HepG2 (cell line): Measurements from ENCODE around the gene TOMM20. TPM values are rescaled to one million over a fixed set of nuclear protein-coding genes. Genes with fewer than 3 reads are reported as not detected.

ENCODE experiments used
- ATF7 ChIP-seq, 2 experiments: fragments of 450-650 bp in 1 of 2; sonication (generic) in 1 of 2; formaldehyde crosslinking in 1 of 2; IDR thresholded peaks; 2 replicates each; pipeline versions ENCODE4 v1.4.0 to v1.6.1; 2016 to 2020; ENCODE audit warnings: antibody characterized with exemption in 1 of 2, mild to moderate bottlenecking in 1 of 2, missing genetic modification reagents in 1 of 2
- FIP1L1 ChIP-seq: fragments of 200-400 bp; formaldehyde crosslinking; IDR thresholded peaks from 2 replicates; pipeline ENCODE4 v1.6.1; 2018; ENCODE audit warnings: low read depth, mild to moderate bottlenecking, low read length, moderate library complexity, borderline replicate concordance; ENCODE audit not compliant: insufficient read depth
- HHEX ChIP-seq: IDR thresholded peaks from 2 replicates; pipeline ENCODE4 v1.6.1; 2016; ENCODE audit warnings: control low read depth
- HMGA1 ChIP-seq: sonication (generic); formaldehyde crosslinking; conservative IDR thresholded peaks from 2 replicates; pipeline ENCODE4 v1.4.0; 2020; ENCODE audit warnings: missing genetic modification reagents
- HOXD1 ChIP-seq: sonication (generic); formaldehyde crosslinking; IDR thresholded peaks from 2 replicates; pipeline ENCODE4 v1.5.0; 2020; ENCODE audit warnings: missing genetic modification reagents
- SETDB1 ChIP-seq: sonication (generic); formaldehyde crosslinking; IDR thresholded peaks from 2 replicates; pipeline ENCODE4 v1.5.1; 2020; ENCODE audit warnings: missing genetic modification reagents, mild to moderate bottlenecking, borderline replicate concordance
- SRF ChIP-seq: IDR thresholded peaks from 2 replicates; pipeline ENCODE4 v1.6.1; 2011; ENCODE audit warnings: mild to moderate bottlenecking, low read depth, low read length, moderate library complexity
- TBX2 ChIP-seq: sonication (generic); formaldehyde crosslinking; IDR thresholded peaks from 2 replicates; pipeline ENCODE4 v1.5.0; 2020; ENCODE audit warnings: missing genetic modification reagents, mild to moderate bottlenecking, borderline replicate concordance
- ZBTB34 ChIP-seq: sonication (generic); formaldehyde crosslinking; IDR thresholded peaks from 2 replicates; pipeline ENCODE4 v1.8.0; 2022; ENCODE audit warnings: mild to moderate bottlenecking, missing genetic modification reagents
- ZC3H13 ChIP-seq: sonication (generic); formaldehyde crosslinking; IDR thresholded peaks from 2 replicates; pipeline ENCODE4 v1.8.1; 2023; ENCODE audit warnings: mild to moderate bottlenecking, missing genetic modification reagents, moderate library complexity
- ZFP36L2 ChIP-seq: sonication (generic); formaldehyde crosslinking; IDR thresholded peaks from 2 replicates; pipeline ENCODE4 v1.4.0; 2020; ENCODE audit warnings: missing genetic modification reagents
- ZFX ChIP-seq: sonication (generic); formaldehyde crosslinking; IDR thresholded peaks from 2 replicates; pipeline ENCODE4 v1.4.0; 2020; ENCODE audit warnings: mild to moderate bottlenecking, low read depth, missing genetic modification reagents, moderate library complexity
- ZMYM4 ChIP-seq: sonication (generic); formaldehyde crosslinking; IDR thresholded peaks from 2 replicates; pipeline ENCODE4 v1.8.1; 2023; ENCODE audit warnings: mild to moderate bottlenecking, missing genetic modification reagents
- ZNF136 ChIP-seq: sonication (generic); formaldehyde crosslinking; IDR thresholded peaks from 2 replicates; pipeline ENCODE4 v1.8.1; 2022; ENCODE audit warnings: low read depth, mild to moderate bottlenecking, moderate library complexity, missing genetic modification reagents
- ZNF180 ChIP-seq: sonication (generic); formaldehyde crosslinking; IDR thresholded peaks from 2 replicates; pipeline ENCODE4 v1.4.0; 2020; ENCODE audit warnings: low read depth, missing genetic modification reagents, borderline replicate concordance
- ZNF296 ChIP-seq: sonication (generic); formaldehyde crosslinking; conservative IDR thresholded peaks from 2 replicates; pipeline ENCODE4 v1.5.0; 2020; ENCODE audit warnings: mild to moderate bottlenecking, missing genetic modification reagents
- ZNF367 ChIP-seq: sonication (generic); formaldehyde crosslinking; IDR thresholded peaks from 2 replicates; pipeline ENCODE4 v1.4.0; 2020; ENCODE audit warnings: missing genetic modification reagents, borderline replicate concordance
- ZNF547 ChIP-seq: sonication (generic); formaldehyde crosslinking; IDR thresholded peaks from 2 replicates; pipeline ENCODE4 v1.5.1; 2020; ENCODE audit warnings: mild to moderate bottlenecking, missing genetic modification reagents
- ZNF614 ChIP-seq: IDR thresholded peaks from 2 replicates; pipeline ENCODE4 v1.6.1; 2018; ENCODE audit warnings: missing biosample characterization, missing genetic modification reagents, inconsistent platforms, borderline replicate concordance
- ZNF724P ChIP-seq: sonication (generic); formaldehyde crosslinking; IDR thresholded peaks from 2 replicates; pipeline ENCODE4 v1.8.0; 2022; ENCODE audit warnings: missing genetic modification reagents, borderline replicate concordance
- ZNF75D ChIP-seq: sonication (generic); formaldehyde crosslinking; IDR thresholded peaks from 2 replicates; pipeline ENCODE4 v1.8.1; 2023; ENCODE audit warnings: missing genetic modification reagents, mild to moderate bottlenecking, borderline replicate concordance
- ZSCAN22 ChIP-seq: sonication (generic); formaldehyde crosslinking; IDR thresholded peaks from 2 replicates; pipeline ENCODE4 v1.4.0; 2020; ENCODE audit warnings: mild to moderate bottlenecking, missing genetic modification reagents
- polyA plus RNA-seq, 8 experiments: library from polyadenylated mRNA; depleted of rRNA in 3 of 8; stranded (reverse) in 7 of 8; unstranded in 1 of 8; fragments of >200 nt; fragmentation: Illumina TruSeq in 4 of 8; extraction: Trizol in 4 of 8; gene quantifications; 2 replicates each; pipeline versions ENCODE4 v1.2.1 to v1.2.3, GENCODE V29; 2011 to 2016; ENCODE audit warnings: low read depth in 4 of 8, missing spikeins in 1 of 8, mixed read lengths in 1 of 8; ENCODE audit not compliant: insufficient read depth in 1 of 8
- total RNA-seq, 5 experiments: library from RNA; depleted of rRNA; stranded (reverse); fragments of >200 nt; fragmentation: Illumina TruSeq; extraction: Trizol; gene quantifications; 2 replicates each; pipeline ENCODE4 v1.2.3, GENCODE V29; 2016; ENCODE audit warnings: low read depth in 1 of 5
- TF ChIP-seq, protein P1 (sequence below): sonication (generic); formaldehyde crosslinking; IDR thresholded peaks from 2 replicates; pipeline ENCODE4 v1.9.0; 2022; ENCODE audit warnings: missing genetic modification reagents, mild to moderate bottlenecking, borderline replicate concordance
- TF ChIP-seq, protein P2 (sequence below): sonication (generic); formaldehyde crosslinking; IDR thresholded peaks from 2 replicates; pipeline ENCODE4 v1.5.0; 2020; ENCODE audit warnings: missing genetic modification reagents, mild to moderate bottlenecking, borderline replicate concordance

Gene TOMM20
- total and polyA plus RNA-seq, 2 of the 13 experiments (the other 11 are each of a cell fraction or from before 2014, with no cell fraction given), result 153 to 376 TPM

DNA sequence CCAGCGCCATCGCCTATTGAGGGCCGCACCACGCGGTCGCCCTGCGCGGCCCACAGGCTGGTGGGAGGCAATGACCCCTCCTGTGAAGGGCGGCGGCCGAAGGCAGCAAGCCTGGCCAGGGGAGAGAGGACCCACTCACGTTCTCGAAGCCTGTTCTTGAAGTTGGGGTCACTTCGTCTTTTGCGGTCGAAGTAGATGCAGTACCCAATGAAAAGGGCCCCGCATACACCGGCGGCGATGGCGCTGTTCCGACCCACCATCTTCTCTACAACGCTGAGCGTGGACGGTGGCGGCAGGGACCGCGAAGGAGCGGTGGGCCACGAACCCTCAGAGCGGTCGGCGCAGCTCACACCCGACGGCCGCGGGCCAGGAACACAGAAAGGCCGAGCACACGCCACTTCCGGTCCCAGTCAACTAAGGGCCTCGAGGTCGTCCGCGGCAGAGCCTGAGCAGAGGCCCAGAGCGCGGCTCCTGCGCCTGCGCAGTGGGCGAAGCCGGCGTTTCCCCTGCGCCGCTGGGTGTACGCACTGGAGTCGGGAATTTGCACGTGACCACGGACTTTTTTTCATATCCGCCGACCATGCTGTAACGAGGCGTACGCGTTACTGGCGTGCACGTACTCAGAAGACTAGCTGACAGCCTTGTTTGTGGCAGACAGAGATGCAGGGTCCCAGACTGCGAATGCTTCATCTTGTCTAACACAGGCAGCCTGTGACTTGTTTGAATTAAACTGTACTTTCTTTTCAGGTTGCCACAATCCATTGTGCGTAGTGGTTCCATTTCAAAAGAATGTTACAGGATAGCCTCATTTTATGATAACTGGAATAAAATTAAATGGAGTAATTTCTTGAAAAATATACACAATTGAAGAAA lies at the start of gene TOMM20 (continued):
- TF ChIP-seq, protein P1, sequence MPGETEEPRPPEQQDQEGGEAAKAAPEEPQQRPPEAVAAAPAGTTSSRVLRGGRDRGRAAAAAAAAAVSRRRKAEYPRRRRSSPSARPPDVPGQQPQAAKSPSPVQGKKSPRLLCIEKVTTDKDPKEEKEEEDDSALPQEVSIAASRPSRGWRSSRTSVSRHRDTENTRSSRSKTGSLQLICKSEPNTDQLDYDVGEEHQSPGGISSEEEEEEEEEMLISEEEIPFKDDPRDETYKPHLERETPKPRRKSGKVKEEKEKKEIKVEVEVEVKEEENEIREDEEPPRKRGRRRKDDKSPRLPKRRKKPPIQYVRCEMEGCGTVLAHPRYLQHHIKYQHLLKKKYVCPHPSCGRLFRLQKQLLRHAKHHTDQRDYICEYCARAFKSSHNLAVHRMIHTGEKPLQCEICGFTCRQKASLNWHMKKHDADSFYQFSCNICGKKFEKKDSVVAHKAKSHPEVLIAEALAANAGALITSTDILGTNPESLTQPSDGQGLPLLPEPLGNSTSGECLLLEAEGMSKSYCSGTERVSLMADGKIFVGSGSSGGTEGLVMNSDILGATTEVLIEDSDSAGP (CRISPR knock-in tag), result peak; percentile 88
- TF ChIP-seq ATF7 (IDR thresholded peaks at IDR 0.05) (no peak), ATF7 (CRISPR knock-in tag; IDR thresholded peaks at IDR 0.05) (no peak), ZNF547 (CRISPR knock-in tag) (peak; percentile 79), ZBTB34 (0 out of 2 replicates have a peak, but pooled peaks have one; percentile 14), ZFX (peak; percentile 98), ZNF296 (CRISPR knock-in tag) (0 out of 2 replicates have a peak, but pooled peaks have one; percentile 47), SETDB1 (no peak), SRF (0 out of 2 replicates have a peak, but pooled peaks have one; percentile 10), ZNF724P (CRISPR knock-in tag) (0 out of 2 replicates have a peak, but pooled peaks have one; percentile 30), ZSCAN22 (no peak), TBX2 (CRISPR knock-in tag) (peak; percentile 95), ZC3H13 (CRISPR knock-in tag) (peak; percentile 81), FIP1L1 (no peak), ZNF75D (CRISPR knock-in tag) (no peak), HOXD1 (CRISPR knock-in tag) (peak; percentile 90), ZNF180 (CRISPR knock-in tag) (0 out of 2 replicates have a peak, but pooled peaks have one; percentile 38), ZNF614 (CRISPR knock-in tag) (peak; percentile 87; the same call in 1 of the 2 replicates), ZNF367 (no peak; the same call in 1 of the 2 replicates), ZMYM4 (CRISPR knock-in tag) (peak; percentile 85), HHEX (no peak), ZFP36L2 (CRISPR knock-in tag) (no peak), HMGA1 (CRISPR knock-in tag) (no peak), ZNF136 (CRISPR knock-in tag) (peak; percentile 77; the same call in 1 of the 2 replicates)
- TF ChIP-seq, protein P2, sequence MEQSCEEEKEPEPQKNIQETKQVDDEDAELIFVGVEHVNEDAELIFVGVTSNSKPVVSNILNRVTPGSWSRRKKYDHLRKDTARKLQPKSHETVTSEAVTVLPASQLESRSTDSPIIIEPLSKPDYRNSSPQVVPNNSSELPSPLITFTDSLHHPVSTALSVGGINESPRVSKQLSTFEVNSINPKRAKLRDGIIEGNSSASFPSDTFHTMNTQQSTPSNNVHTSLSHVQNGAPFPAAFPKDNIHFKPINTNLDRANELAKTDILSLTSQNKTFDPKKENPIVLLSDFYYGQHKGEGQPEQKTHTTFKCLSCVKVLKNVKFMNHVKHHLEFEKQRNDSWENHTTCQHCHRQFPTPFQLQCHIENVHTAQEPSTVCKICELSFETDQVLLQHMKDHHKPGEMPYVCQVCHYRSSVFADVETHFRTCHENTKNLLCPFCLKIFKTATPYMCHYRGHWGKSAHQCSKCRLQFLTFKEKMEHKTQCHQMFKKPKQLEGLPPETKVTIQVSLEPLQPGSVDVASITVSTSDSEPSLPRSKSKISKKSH (CRISPR knock-in tag), result peak; percentile 94; the same call in 1 of the 2 replicates
